ENCODE measurements around the gene POSTN. TPM values are rescaled to one million over a fixed set of nuclear protein-coding genes. Genes with fewer than 3 reads are reported as not detected.

Gene POSTN
- total RNA-seq, 3 donors from 2014 or later (not counting 1 experiment from before 2014, with no cell fraction given) = not detected

DNA sequence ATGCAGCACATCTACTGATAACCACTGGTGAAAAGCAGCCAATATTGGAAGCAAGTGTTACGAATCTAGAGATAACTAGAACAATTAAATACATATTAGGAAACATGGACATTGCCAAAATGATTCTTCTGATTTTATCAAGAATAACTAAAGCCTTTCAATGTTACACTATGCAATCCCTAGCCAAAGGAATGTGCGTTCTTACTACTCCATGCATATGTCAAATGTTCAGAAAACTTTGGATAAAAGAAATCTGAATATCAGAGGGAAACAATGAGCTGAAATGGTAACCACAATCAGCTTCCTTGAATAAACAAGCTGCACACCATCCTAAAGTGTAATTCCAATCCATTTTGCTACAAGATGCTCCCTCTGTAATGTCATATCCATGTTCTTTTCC, 951 bp upstream of the POSTN start:
- intact Hi-C loops (cut with micrococcal nuclease) = no loop called here
- H3K27ac ChIP-seq (ENCODE audit: low read length) = no peak overlapping the region
- Mint-ChIP-seq H3K9me3 (peaks cover 4 to 10% of the 10 kb centered on the region in 2 donors), H3K4me3 (no peak overlapping the region), H3K27me3 (ENCODE audit: low read depth in 2 of 2) (no peaks in the 10 kb centered on the region), H3K36me3 (no peaks in the 10 kb centered on the region), H3K4me1 (no peaks in the 10 kb centered on the region), H3K27ac (no peak overlapping the region)
- H3K4me1 ChIP-seq (ENCODE audit: control insufficient read depth, insufficient read depth, low read length) = no peaks in the 10 kb centered on the region
- H3K27me3 ChIP-seq (ENCODE audit: control insufficient read depth, insufficient read depth, low read length) = no peaks in the 10 kb centered on the region
- DNase-seq = no peak
- no peak for ATAC-seq
- no peak for TF ChIP-seq CTCF (IDR thresholded peaks at IDR 0.05)
- 83% methylated on average over 1 of the region's 2 CpGs for WGBS (ENCODE audit: insufficient coverage)
- H3K9me3 ChIP-seq (ENCODE audit: control insufficient read depth, insufficient read depth, low read length) = no peaks in the 10 kb centered on the region
- H3K4me3 ChIP-seq (ENCODE audit: low read length) = no peak overlapping the region
- no peaks in the 10 kb centered on the region for H3K36me3 ChIP-seq (ENCODE audit: control insufficient read depth, insufficient read depth, low read length)

DNA sequence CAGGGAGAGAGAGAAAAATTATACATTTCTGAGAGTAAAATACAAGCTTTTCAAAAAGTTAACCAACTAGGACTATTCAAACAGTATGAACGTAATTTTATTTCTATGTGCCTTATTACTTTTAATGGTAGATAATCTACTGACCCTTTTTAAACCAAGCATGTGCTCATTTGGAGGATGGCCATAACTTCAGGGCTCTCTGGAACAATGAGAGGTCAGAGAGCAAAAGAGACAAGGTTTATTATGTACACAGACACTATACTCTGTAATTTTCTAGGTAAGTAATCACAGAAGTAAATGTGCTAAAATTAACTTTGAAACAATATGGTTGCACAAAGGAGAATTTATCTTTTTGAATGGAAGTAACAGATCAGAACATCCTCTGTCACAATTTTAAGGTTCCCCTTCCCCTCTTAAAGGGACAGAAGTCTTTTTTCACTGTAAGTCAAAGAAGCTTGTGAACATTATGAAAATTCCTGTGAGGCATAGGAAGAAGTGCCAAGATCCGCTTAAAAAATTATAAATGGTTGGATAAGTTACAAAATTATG, 1.0 kb downstream of the POSTN start:
- Histone ChIP-seq H3K27me3 (ENCODE audit: control insufficient read depth, insufficient read depth, low read length) (no peaks in the 10 kb centered on the region), H3K4me1 (ENCODE audit: control insufficient read depth, insufficient read depth, low read length) (no peaks in the 10 kb centered on the region), H3K4me3 (ENCODE audit: low read length) (no peak overlapping the region), H3K36me3 (ENCODE audit: control insufficient read depth, insufficient read depth, low read length) (no peaks in the 10 kb centered on the region), H3K9me3 (ENCODE audit: control insufficient read depth, insufficient read depth, low read length) (no peaks in the 10 kb centered on the region), H3K27ac (ENCODE audit: low read length) (no peak overlapping the region)
- Mint-ChIP-seq H3K36me3 (no peaks in the 10 kb centered on the region), H3K27me3 (ENCODE audit: low read depth in 2 of 2) (no peaks in the 10 kb centered on the region), H3K9me3 (no peaks in the 10 kb centered on the region), H3K4me1 (no peaks in the 10 kb centered on the region), H3K27ac (no peak overlapping the region), H3K4me3 (no peak overlapping the region)
- DNase-seq (no peak), ATAC-seq (no peak)
- 80% methylated on average over 1 of the region's 2 CpGs for WGBS (ENCODE audit: insufficient coverage)
- intact Hi-C loops (cut with micrococcal nuclease) = no loop called here
- no peak for TF ChIP-seq CTCF (IDR thresholded peaks at IDR 0.05)

GRCh38 chr13:37596805-37597204, 1.8 kb downstream of the POSTN start:
- H3K27me3 ChIP-seq (ENCODE audit: control insufficient read depth, insufficient read depth, low read length) = no peaks in the 10 kb centered on the region
- no peaks in the 10 kb centered on the region for H3K9me3 Mint-ChIP-seq
- H3K27ac Mint-ChIP-seq = no peak overlapping the region
- WGBS (ENCODE audit: insufficient coverage) = 78% methylated on average over 1 of the region's 3 CpGs
- H3K4me3 Mint-ChIP-seq = no peak overlapping the region
- ATAC-seq (no peak), DNase-seq (no peak)
- H3K27ac ChIP-seq (ENCODE audit: low read length) = no peak overlapping the region
- no peaks in the 10 kb centered on the region for H3K9me3 ChIP-seq (ENCODE audit: control insufficient read depth, insufficient read depth, low read length)
- no peaks in the 10 kb centered on the region for H3K4me1 Mint-ChIP-seq
- no peak overlapping the region for H3K4me3 ChIP-seq (ENCODE audit: low read length)
- H3K4me1 ChIP-seq (ENCODE audit: control insufficient read depth, insufficient read depth, low read length) = no peaks in the 10 kb centered on the region
- H3K36me3 Mint-ChIP-seq = no peaks in the 10 kb centered on the region
- H3K36me3 ChIP-seq (ENCODE audit: control insufficient read depth, insufficient read depth, low read length) = no peaks in the 10 kb centered on the region
- TF ChIP-seq CTCF (IDR thresholded peaks at IDR 0.05) = no peak
- H3K27me3 Mint-ChIP-seq (ENCODE audit: low read depth in 2 of 2) = no peaks in the 10 kb centered on the region
- intact Hi-C loops (cut with micrococcal nuclease) = no loop called here

- no peaks in the 10 kb centered on the region for H3K36me3 Mint-ChIP-seq
- DNase-seq (no peak), ATAC-seq (no peak)
- no peaks in the 10 kb centered on the region for H3K36me3 ChIP-seq (ENCODE audit: control insufficient read depth, insufficient read depth, low read length)
- no peak for TF ChIP-seq CTCF (IDR thresholded peaks at IDR 0.05)
- peaks cover 0 to 2% of the 10 kb centered on the region in 2 donors for H3K9me3 Mint-ChIP-seq
- H3K4me1 Mint-ChIP-seq = no peaks in the 10 kb centered on the region
- H3K27ac Mint-ChIP-seq = no peak overlapping the region
- no peak overlapping the region for H3K4me3 Mint-ChIP-seq
- no peaks in the 10 kb centered on the region for H3K27me3 ChIP-seq (ENCODE audit: control insufficient read depth, insufficient read depth, low read length)
- H3K4me1 ChIP-seq (ENCODE audit: control insufficient read depth, insufficient read depth, low read length) = no peaks in the 10 kb centered on the region
- intact Hi-C loops (cut with micrococcal nuclease) = no loop called here
- H3K27me3 Mint-ChIP-seq (ENCODE audit: low read depth in 2 of 2) = no peaks in the 10 kb centered on the region
- H3K9me3 ChIP-seq (ENCODE audit: control insufficient read depth, insufficient read depth, low read length) = no peaks in the 10 kb centered on the region
- no peak overlapping the region for H3K27ac ChIP-seq (ENCODE audit: low read length)
- H3K4me3 ChIP-seq (ENCODE audit: low read length) = no peak overlapping the region
These were observed 3.4 kb downstream of the POSTN start for GRCh38 chr13:37595162-37595561.

All from natural killer cell (primary cell).